ENCODE measurements around the gene TTC39C.

Gene TTC39C

GRCh38 chr18:24075767-24076597, 61.4 kb downstream of the TTC39C start:
- peak; percentile 95 for DNase-seq (ENCODE audit: low read depth)
- TF ChIP-seq, protein P1, sequence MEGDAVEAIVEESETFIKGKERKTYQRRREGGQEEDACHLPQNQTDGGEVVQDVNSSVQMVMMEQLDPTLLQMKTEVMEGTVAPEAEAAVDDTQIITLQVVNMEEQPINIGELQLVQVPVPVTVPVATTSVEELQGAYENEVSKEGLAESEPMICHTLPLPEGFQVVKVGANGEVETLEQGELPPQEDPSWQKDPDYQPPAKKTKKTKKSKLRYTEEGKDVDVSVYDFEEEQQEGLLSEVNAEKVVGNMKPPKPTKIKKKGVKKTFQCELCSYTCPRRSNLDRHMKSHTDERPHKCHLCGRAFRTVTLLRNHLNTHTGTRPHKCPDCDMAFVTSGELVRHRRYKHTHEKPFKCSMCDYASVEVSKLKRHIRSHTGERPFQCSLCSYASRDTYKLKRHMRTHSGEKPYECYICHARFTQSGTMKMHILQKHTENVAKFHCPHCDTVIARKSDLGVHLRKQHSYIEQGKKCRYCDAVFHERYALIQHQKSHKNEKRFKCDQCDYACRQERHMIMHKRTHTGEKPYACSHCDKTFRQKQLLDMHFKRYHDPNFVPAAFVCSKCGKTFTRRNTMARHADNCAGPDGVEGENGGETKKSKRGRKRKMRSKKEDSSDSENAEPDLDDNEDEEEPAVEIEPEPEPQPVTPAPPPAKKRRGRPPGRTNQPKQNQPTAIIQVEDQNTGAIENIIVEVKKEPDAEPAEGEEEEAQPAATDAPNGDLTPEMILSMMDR (IDR thresholded peaks at IDR 0.05; ENCODE audit: low read depth, low read length): peak; percentile 42
- TF ChIP-seq, protein P2, sequence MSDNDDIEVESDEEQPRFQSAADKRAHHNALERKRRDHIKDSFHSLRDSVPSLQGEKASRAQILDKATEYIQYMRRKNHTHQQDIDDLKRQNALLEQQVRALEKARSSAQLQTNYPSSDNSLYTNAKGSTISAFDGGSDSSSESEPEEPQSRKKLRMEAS (IDR thresholded peaks at IDR 0.05; ENCODE audit: low read depth, low read length): peak; percentile 6; the same call in 1 of the 2 replicates
- TF ChIP-seq MYC (IDR thresholded peaks at IDR 0.05; ENCODE audit: low read depth, low read length): no peak
- H3K4me3 ChIP-seq (ENCODE audit: low read depth, low read length): no peak overlapping the region

DNA sequence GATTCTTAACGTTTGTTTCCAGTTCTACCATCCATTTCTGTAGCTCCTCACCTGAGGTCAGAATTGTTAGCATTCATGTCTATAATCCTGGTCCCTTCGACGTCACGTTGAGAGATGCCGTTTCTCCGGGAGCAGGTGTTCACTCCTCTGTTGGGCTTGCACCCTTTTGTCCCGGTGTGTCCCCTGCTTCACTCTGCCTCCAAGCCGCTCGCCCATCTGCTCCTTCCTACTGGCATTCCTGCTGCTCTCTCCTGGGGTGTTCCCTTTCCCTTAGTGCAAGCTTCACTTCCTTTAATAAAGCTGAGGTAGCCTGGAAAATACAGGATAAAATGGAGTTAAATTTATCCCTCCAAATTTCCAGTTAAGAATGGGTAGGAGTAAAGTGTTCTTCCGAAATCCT, 62.4 kb downstream of the TTC39C start:
- TF ChIP-seq MYC (IDR thresholded peaks at IDR 0.05; ENCODE audit: low read depth, low read length) (no peak), POLR2A (IDR thresholded peaks at IDR 0.05; ENCODE audit: extremely low read depth, insufficient read length) (no peak)
- TF ChIP-seq, protein P2 (IDR thresholded peaks at IDR 0.05; ENCODE audit: low read depth, low read length): no peak
- TF ChIP-seq, protein P1 (IDR thresholded peaks at IDR 0.05; ENCODE audit: low read depth, low read length): no peak
- DNase-seq (ENCODE audit: low read depth): no peak
- H3K4me3 ChIP-seq (ENCODE audit: low read depth, low read length): no peak overlapping the region

- H3K4me3 ChIP-seq (ENCODE audit: low read depth, low read length): no peak overlapping the region
- DNase-seq (ENCODE audit: low read depth): no peak
- TF ChIP-seq, protein P1 (IDR thresholded peaks at IDR 0.05; ENCODE audit: low read depth, low read length): no peak
- TF ChIP-seq MYC (IDR thresholded peaks at IDR 0.05; ENCODE audit: low read depth, low read length) (no peak), POLR2A (IDR thresholded peaks at IDR 0.05; ENCODE audit: extremely low read depth, insufficient read length) (no peak)
These were observed 63.8 kb downstream of the TTC39C start for GRCh38 chr18:24078391-24078790.

DNA sequence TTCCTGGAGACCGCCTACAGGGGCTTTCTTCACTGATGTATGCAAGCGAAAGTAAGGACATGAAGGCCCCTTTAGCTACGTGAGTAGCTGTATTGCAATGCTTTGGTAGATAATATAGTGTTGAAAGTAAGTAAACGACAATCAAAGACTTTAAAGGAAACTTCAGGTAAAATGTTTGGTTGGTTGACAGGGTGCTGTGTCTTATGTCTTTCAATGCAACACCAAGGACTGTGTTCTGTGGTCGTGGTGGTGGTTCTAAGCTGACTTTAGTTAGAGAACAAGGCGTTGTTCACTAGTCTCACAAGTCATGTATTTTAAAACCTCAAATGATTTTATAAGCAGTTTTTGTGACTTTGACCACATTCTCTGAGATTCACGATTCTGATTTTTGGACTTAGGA, 66.3 kb downstream of the TTC39C start:
- TF ChIP-seq, protein P2 (IDR thresholded peaks at IDR 0.05; ENCODE audit: low read depth, low read length): no peak
- TF ChIP-seq, protein P1 (IDR thresholded peaks at IDR 0.05; ENCODE audit: low read depth, low read length): no peak
- TF ChIP-seq MYC (IDR thresholded peaks at IDR 0.05; ENCODE audit: low read depth, low read length) (no peak), POLR2A (IDR thresholded peaks at IDR 0.05; ENCODE audit: extremely low read depth, insufficient read length) (no peak)
- H3K4me3 ChIP-seq (ENCODE audit: low read depth, low read length): no peak overlapping the region
- DNase-seq (ENCODE audit: low read depth): no peak

DNA sequence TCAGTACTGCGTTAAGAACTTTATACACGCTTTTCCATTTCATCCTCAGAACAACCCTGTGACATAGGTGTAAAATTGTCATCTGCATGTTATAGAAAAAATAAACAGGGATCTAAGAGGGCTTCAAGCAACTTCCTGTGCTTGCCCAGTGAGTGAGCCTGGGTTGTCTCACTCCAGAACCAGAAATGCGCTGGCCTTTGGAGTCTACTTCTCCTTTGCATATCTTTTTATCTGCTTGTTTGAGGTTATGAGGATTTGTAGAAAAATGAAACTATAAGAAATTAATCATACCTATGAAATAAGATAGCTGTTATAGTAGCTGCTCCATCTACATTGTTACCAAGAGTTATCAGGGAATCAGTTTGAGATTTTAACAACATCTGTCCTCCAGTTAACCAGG, 69.0 kb downstream of the TTC39C start:
- TF ChIP-seq POLR2A (IDR thresholded peaks at IDR 0.05; ENCODE audit: extremely low read depth, insufficient read length) (no peak), MYC (IDR thresholded peaks at IDR 0.05; ENCODE audit: low read depth, low read length) (no peak)
- TF ChIP-seq, protein P1 (IDR thresholded peaks at IDR 0.05; ENCODE audit: low read depth, low read length): no peak
- TF ChIP-seq, protein P2 (IDR thresholded peaks at IDR 0.05; ENCODE audit: low read depth, low read length): no peak
- DNase-seq (ENCODE audit: low read depth): no peak

More for the DNA sequence above, 69.0 kb downstream of the TTC39C start:
- no peak overlapping the region for H3K4me3 ChIP-seq (ENCODE audit: low read depth, low read length)

All from NB4 (cell line).